ENCODE results near the gene ADIRF.
"Not testable (repeated sequence)": the region's sequence is repeated elsewhere in the genome, so short reads cannot be mapped to it uniquely, and the experiment has no call there.

- not testable (repeated sequence) for TF ChIP-seq TAF1 (IDR thresholded peaks at IDR 0.05; ENCODE audit: low read depth); CTCF (IDR thresholded peaks at IDR 0.05; ENCODE audit: poor library complexity, severe bottlenecking); POLR2AphosphoS5 (IDR thresholded peaks at IDR 0.05); SMC3 (conservative IDR thresholded peaks at IDR 0.05; ENCODE audit: poor library complexity); RAD21 (conservative IDR thresholded peaks at IDR 0.05); EP300 (conservative IDR thresholded peaks at IDR 0.05; ENCODE audit: poor library complexity, severe bottlenecking)
Observed at GRCh38 chr10:87020056-87020455, 51.8 kb downstream of the ADIRF start, which contains the start of gene FAM25A.
